Measurements from ENCODE around the gene NSMF. TPM values are rescaled to one million over a fixed set of nuclear protein-coding genes. Genes with fewer than 3 reads are reported as not detected.

The NSMF gene
- polyA plus RNA-seq, 1 of the 3 experiments (the other 2 are of a cell fraction) = 58.8 TPM

DNA sequence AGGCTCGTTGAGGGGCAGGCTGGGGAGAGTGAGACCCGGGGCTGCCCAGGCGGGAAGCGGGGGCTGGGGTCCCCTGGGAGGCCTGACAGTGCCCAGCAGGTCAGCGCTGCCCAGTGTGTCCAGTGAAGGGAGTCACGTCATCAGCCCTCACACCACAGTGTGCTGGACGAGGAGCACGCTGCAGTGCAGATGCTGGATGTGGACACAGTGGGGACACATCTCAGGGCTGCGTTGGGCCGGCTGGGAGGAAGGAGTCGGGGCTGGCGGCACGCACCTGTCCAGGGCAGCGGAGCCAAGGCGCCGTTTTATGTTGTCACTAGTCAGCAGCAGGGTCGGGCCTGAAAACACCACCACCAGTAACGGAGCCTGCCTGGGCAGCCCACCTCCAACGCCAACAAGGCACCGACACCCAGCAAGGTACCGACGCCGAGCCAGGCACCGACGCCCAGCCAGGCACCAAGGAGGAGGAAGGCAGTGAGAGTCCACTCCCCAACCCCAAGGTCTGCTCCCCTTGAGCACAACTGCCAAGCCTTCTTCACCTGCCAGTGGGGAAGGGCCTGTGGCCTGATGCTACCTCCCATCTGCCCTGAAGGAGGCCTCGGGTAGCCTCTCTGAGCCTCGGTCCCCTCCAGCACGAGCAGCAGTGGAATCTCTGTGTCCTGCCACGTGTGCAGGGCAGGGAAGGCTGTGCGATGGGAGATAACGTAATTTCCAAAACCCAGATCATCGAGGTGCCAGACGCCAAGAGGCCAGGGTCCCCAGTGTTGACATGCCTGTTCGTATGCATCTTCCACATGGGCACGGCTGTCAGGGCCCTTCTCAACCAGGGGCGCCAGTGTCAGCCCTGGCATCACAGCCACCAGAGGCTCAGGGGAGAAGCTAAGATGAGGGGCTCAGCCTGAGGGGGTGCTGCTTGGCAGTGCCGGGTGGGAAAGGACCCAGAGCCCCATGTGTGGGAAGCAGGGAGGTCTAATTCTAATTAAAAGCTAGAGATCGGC lies 21.9 kb upstream of the NSMF start:
- H2AFZ ChIP-seq (ENCODE audit: low read depth) = no peak overlapping the region
- TF ChIP-seq IRF3 (IDR thresholded peaks at IDR 0.05; ENCODE audit: low read depth, low read length) (no peak), REST (IDR thresholded peaks at IDR 0.05; ENCODE audit: low read depth, low read length) (no peak), RFX5 (IDR thresholded peaks at IDR 0.05; ENCODE audit: low read length) (no peak), GATA2 (CRISPR knock-in tag; IDR thresholded peaks at IDR 0.05) (no peak), MXI1 (IDR thresholded peaks at IDR 0.05; ENCODE audit: low read depth, low read length) (no peak), NFIC (IDR thresholded peaks at IDR 0.05; ENCODE audit: borderline replicate concordance) (no peak), ELF1 (IDR thresholded peaks at IDR 0.05) (no peak), SIN3A (IDR thresholded peaks at IDR 0.05; ENCODE audit: borderline replicate concordance, low read depth, low read length) (no peak), MAX (IDR thresholded peaks at IDR 0.05; ENCODE audit: low read depth) (no peak), GABPA (IDR thresholded peaks at IDR 0.05; ENCODE audit: low read depth) (no peak)
- H3K4me2 ChIP-seq = no peak overlapping the region
- no peak overlapping the region for H3K9ac ChIP-seq
- no peak for DNase-seq
- no peaks in the 10 kb centered on the region for H3K36me3 ChIP-seq (replicated peaks in 1 of 2; ENCODE audit: control insufficient read depth in 1 of 2, insufficient read depth in 2 of 2, low read length in 1 of 2)
- H4K20me1 ChIP-seq (ENCODE audit: insufficient read depth) = no peaks in the 10 kb centered on the region
- H3K79me2 ChIP-seq (ENCODE audit: insufficient read depth) = no peaks in the 10 kb centered on the region
- WGBS (ENCODE audit: low lambda C conversion rate) = 84% methylated on average over 25 of the region's 38 CpGs
- POLR2A ChIA-PET = interaction anchor here (2.1 kb wide), 1 partner anchor 22 kb away, joined by 4 read pairs; the partner anchor contains the start of gene NSMF
- H3K9me3 ChIP-seq = no peaks in the 10 kb centered on the region
- no peaks in the 10 kb centered on the region for H3F3A ChIP-seq (replicated peaks; ENCODE audit: insufficient read depth)
- H3K9me2 ChIP-seq = no peaks in the 10 kb centered on the region
- H3K4me3 ChIP-seq (ENCODE audit: low read depth in 2 of 2, low read length in 1 of 2) = no peak overlapping the region
- H3K27me3 ChIP-seq (ENCODE audit: insufficient read depth) = no peaks in the 10 kb centered on the region
- H3K4me1 ChIP-seq (ENCODE audit: control insufficient read depth in 1 of 2, insufficient read depth in 2 of 2, low read depth in 1 of 2, low read length in 1 of 2) = peaks cover 0 to 39% of the 10 kb centered on the region in 2 experiments; a peak in 1 of 4 replicates
- CTCF ChIA-PET = interaction anchor here (0.8 to 0.9 kb wide), 3 partner anchors 11 to 179 kb away, joined by 3 read pairs; partner anchors contain the start of gene NRARP
- peak overlapping the region in 1 of 2 experiments; percentile 68; a peak in 2 of 4 replicates for H3K27ac ChIP-seq (ENCODE audit: low read depth in 2 of 2, low read length in 1 of 2)
